Measurements from ENCODE around the gene ABRAXAS1. TPM values are rescaled to one million over a fixed set of nuclear protein-coding genes. Genes with fewer than 3 reads are reported as not detected.
"Not testable (repeated sequence)": the region's sequence is repeated elsewhere in the genome, so short reads cannot be mapped to it uniquely, and the experiment has no call there.

ABRAXAS1 gene
- total RNA-seq (2014; rRNA removed; shearing (Covaris generic)): 9.3 and 16.4 TPM in 2 replicates

- peak; percentile 82 for DNase-seq (ENCODE audit: low spot score)
Observed at GRCh38 chr4:83484500-83485461, at the start of gene ABRAXAS1. Gene ABRAXAS1, minus strand, starts transcription at chr4:83485100. Its CDS starts 28 bp downstream, at chr4:83485072.

GRCh38 chr4:83527671-83528070, 42.8 kb upstream of the ABRAXAS1 start:
- DNase-seq (ENCODE audit: low spot score): no peak

GRCh38 chr4:83522239-83522638, 37.3 kb upstream of the ABRAXAS1 start:
- DNase-seq (ENCODE audit: low spot score): no peak

GRCh38 chr4:83516042-83516772, 31.3 kb upstream of the ABRAXAS1 start:
- DNase-seq (ENCODE audit: low spot score): peak; percentile 87

- no peak for DNase-seq (ENCODE audit: low spot score)
Observed at GRCh38 chr4:83510442-83510841, 25.5 kb upstream of the ABRAXAS1 start.

GRCh38 chr4:83509156-83509585, 24.3 kb upstream of the ABRAXAS1 start:
- DNase-seq (ENCODE audit: low spot score): peak; percentile 53

- no peak for DNase-seq (ENCODE audit: low spot score)
Observed at GRCh38 chr4:83504996-83505395, 20.1 kb upstream of the ABRAXAS1 start.

- no peak for DNase-seq (ENCODE audit: low spot score)
Observed at GRCh38 chr4:83504503-83504902, 19.6 kb upstream of the ABRAXAS1 start.

GRCh38 chr4:83503974-83504373, 19.1 kb upstream of the ABRAXAS1 start:
- no peak for DNase-seq (ENCODE audit: low spot score)

- not testable (repeated sequence) for DNase-seq (ENCODE audit: low spot score)
Observed at GRCh38 chr4:83501671-83502070, 16.8 kb upstream of the ABRAXAS1 start.

- no peak for DNase-seq (ENCODE audit: low spot score)
Observed at GRCh38 chr4:83498187-83498586, 13.3 kb upstream of the ABRAXAS1 start.

- not testable (repeated sequence) for DNase-seq (ENCODE audit: low spot score)
Observed at GRCh38 chr4:83496085-83496917, 11.4 kb upstream of the ABRAXAS1 start.

GRCh38 chr4:83490876-83491450, 6.1 kb upstream of the ABRAXAS1 start:
- peak; percentile 16 for DNase-seq (ENCODE audit: low spot score)

GRCh38 chr4:83489711-83490326, 4.9 kb upstream of the ABRAXAS1 start:
- no peak for DNase-seq (ENCODE audit: low spot score)

- DNase-seq (ENCODE audit: low spot score): no peak
Observed at GRCh38 chr4:83486457-83487129, 1.7 kb upstream of the ABRAXAS1 start.

GRCh38 chr4:83473966-83474365, 10.9 kb downstream of the ABRAXAS1 start:
- no peak for DNase-seq (ENCODE audit: low spot score)

GRCh38 chr4:83473423-83473822, 11.5 kb downstream of the ABRAXAS1 start:
- DNase-seq (ENCODE audit: low spot score): no peak

- DNase-seq (ENCODE audit: low spot score): no peak
Observed at GRCh38 chr4:83456184-83456501, 28.8 kb downstream of the ABRAXAS1 start.

GRCh38 chr4:83455281-83456183, 29.4 kb downstream of the ABRAXAS1 start, which contains the start of the genes HELQ and MRPS18C:
Gene HELQ, minus strand, starts transcription at chr4:83455823. Its CDS starts 130 bp downstream, at chr4:83455693.
Gene MRPS18C, plus strand, starts transcription at chr4:83456058. Its CDS starts 20 bp downstream, at chr4:83456078.
- peak; percentile 98 for DNase-seq (ENCODE audit: low spot score)
